COLO668 (cell line): ENCODE results near the gene GRID2.

Source experiments
- DNase-seq: peaks from one replicate; lab custom pipeline; 2025; ENCODE audit not compliant: unreplicated experiment; lab: John Stamatoyannopoulos, UW

Gene GRID2

DNA sequence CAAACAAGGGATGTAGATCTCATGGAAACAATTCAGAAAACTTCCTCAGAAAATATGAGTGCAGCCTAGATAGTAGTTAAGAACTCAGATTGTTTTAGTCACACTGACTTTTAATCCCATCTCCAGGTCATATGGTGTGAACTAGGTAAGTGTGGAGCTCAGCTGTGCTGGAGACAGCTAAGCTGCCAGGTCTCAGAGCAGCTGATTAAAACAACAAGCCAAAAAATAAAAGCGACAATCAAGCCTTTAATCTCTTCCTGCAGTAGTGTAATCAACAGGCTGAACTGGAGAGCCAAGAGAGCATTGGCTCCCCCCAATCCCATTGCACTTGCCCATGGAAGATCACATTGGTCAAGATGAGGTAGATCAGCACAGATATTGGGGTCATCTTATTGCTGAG, 1426.5 kb downstream of the GRID2 start:
- DNase-seq = no peak

DNA sequence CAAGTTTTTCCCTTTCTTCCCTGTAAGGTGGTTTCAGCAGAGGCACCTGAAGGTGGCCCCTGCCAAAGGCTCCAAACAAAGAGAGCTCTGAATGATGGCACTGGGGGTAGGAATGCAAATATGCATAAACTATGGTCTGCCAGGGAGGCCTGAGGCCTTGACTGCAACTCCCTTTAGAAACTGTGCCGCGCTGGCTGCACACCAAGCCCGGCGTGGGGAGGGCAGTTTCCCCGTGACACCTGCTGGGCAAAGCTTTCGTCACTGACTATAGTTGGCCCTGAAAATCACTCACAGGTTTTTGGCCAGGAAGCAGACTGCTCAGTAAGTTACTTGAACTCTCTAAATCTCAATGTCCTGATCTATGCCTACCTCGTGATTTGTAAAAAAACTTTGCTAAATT, 1427.0 kb downstream of the GRID2 start:
- no peak for DNase-seq

GRCh38 chr4:93731456-93731855, 1427.7 kb downstream of the GRID2 start:
- DNase-seq = no peak

GRCh38 chr4:93732509-93732908, 1428.7 kb downstream of the GRID2 start:
- no peak for DNase-seq

DNA sequence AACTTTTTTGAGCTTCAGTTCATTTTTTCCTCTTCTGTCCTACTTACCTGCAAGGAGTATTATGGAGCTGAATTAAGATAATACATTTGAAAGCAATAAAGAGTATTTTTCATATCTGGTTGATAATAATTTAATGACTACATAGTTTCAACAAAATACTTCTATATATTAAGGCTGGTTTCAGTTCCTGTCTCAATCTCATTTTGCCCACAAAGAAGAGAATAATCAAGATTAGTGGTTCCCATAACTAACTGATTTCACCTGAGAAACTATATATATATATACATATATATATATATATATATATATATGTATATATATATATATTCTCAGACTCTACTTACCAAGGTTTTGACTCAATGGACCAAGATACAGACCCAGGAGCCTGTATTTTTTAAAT, 1437.1 kb downstream of the GRID2 start:
- no peak for DNase-seq

GRCh38 chr4:93743022-93743421, 1439.3 kb downstream of the GRID2 start:
- DNase-seq = no peak

- no peak for DNase-seq
These were observed 1439.9 kb downstream of the GRID2 start for GRCh38 chr4:93743635-93744034.

- no peak for DNase-seq
These were observed 1441.2 kb downstream of the GRID2 start for GRCh38 chr4:93744961-93745360.

DNA sequence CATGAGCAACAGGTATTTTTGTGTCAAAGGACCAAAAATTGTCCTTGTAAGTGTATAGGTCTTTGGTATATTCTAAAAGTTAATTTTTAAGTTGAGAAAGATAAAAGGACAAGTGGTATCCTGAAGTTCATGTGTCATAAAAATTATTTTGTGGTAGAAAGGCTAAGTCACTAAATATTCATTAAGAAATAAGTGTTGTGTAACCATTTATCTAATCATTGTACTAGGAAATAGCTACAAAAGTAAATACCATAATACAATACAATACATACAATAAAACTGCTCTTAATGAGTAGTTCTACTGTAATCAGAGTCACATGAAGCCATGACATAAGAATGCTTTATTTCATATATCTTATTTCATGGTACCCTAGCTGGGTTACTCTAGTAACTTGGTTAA, 1442.3 kb downstream of the GRID2 start:
- DNase-seq = no peak

- DNase-seq = no peak
These were observed 1443.5 kb downstream of the GRID2 start for GRCh38 chr4:93747220-93747619.

DNA sequence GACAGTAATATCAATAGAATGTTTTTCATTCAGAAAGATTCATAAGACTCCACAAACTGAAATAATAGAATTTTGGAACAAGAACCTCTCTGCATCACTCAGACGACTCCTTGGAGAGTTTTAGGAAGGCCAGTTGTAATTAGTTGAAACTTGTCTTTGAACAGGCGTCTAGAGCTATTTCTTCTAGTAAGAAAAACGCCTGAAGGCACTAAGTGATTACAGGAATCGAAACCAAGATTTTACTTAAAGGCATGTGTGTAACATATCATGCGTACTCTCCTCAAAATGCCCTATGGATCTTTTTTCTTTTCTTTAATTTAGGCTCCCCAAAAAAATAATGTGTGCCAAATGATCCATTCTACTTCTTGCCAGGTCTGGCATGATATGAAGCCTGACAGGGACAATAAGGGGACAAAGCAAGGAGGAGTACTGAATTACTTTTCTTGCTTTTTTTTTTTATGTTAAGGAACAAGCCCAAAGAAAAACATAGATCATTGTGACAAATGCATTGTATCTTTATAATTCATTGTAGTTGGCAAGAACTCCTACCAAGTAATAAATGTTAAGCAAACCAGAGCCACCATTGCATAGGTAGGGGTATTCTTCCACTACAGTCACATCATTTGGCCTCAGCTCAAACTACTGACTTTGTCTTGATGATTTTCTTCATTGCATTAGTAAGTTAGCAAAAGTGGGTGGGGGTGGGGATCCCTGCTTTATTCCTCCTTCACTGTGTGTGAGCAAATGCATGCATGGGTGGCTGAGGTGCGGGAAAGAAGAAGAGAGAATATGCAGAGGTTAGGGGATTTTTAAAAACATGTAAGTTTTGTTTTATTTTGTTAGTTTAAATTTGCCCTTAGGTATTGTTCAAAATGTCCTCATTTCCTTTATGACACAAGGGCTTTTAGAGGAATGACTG, 1444.9 kb downstream of the GRID2 start:
- DNase-seq = no peak

DNA sequence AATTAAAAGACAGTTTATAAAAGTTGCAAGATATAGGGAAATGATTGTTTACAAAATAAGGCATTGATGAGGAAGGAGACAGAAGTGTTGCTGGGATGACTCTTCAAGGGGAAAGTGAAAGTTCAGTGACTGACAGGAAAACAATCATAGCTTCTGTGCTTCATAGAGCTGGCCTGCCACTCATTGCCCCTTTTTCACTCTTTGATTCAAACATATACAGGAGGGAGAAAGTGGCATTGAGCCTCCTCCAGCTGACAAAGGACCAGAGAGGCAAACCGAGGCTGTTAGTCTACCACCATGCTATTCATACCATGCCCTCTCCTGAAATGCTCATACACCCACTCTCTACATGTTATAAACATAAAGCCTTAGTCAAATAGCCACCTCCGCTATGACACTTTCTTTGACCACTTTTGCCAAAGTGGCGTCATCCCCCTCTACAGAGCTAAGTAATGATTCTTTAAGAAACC, 1445.6 kb downstream of the GRID2 start:
- no peak for DNase-seq

DNA sequence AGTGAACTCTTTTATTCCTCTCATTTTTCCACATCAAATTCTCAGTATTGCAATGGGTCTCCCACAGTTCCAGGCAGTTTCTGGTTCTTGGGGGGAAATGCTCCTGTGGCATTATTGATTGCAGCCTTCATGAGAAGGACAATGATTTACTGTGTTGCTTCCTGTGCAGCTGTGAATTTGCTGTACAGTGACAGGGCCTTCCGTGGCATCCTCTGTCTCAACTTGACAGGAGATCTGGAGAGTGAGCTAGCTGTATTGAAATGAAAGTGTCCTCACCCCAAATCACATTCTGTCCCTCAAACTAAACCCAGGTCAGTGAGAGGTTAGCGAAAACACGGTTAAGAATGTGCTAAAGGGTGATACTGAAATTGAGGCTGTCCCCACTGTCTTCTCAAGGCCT, 1447.6 kb downstream of the GRID2 start:
- DNase-seq = no peak

DNA sequence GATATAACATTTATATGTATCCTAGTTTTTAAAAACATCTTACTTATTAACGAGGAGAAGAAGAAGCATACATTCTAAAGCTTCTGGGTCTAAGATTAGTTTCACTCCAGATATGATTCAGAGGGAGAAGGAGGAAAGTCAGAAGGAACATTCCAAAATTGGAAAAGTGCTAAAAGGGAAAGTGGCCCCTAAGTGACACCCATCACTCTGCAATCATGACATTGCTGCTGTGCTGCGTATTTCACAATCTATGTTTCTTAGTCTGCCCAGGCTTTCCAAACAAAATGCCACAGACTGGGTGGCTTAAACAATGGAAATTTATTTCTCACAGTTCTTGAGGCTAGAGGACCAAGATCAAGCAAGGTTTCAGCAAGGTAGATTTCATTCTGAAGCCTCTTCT, 1452.3 kb downstream of the GRID2 start:
- no peak for DNase-seq

DNA sequence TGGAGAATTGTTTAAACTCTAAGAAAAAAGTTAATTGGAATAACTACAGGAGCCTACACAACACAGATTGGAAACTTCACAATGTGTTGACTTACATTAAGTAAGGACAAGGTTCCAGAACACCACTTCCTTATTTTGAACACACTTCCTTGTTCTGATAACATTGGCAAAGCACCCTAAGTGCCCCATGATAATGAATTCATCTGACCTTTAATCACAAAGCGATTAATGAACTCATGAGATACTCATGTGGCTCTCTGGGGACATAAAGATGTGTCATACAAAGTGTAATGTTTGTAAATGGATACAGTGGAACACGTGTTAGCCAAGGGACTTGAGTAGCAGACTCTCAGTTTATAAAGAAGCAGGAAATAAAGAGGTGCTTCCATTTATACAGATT, 1455.7 kb downstream of the GRID2 start:
- DNase-seq = no peak

DNA sequence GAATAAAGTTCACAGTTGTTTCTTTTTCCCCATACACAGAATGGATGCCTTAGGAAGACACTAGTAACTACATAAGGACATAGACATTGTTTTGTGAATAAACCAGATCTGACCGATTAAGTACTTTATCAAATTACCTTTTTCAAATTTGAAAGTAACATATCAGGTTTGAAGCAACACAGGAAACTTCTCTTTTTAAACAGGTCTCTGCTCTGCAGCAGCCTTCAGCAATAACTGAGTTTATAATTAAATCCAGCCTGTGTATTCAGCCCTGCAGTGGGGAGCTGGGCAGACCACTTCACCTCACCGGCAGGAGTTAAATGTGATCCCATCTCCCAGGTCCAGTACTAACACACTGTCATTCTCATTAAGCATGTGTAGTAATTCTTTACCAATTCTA, 1456.5 kb downstream of the GRID2 start:
- no peak for DNase-seq

- no peak for DNase-seq
These were observed 1457.5 kb downstream of the GRID2 start for GRCh38 chr4:93761286-93761685.

DNA sequence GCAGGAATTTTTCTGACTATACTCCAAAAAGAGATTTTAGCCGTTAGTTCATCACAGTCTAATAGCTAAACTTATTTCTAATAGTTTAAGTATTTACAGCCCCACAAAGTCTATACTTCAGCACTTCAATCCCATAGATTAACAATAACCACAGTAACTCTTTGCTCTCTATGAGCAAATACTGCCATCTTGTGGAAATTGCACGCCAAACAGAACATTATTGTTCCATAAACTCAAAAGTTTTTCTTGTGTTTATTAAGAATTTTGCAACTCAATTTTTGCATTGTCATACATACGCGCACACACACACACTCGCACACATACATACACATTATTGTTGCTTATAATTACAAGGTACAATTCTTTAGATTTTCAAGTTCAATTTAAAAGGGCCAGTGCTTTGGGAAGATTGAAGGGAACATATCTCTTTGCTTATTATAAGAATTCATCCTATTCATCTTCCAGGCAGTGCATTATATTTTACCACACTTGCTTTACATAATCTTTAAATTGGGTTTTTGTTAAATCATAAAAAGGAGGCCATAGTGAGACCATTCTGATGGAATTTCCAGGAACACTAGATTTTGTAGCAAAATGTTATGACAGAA, 1461.0 kb downstream of the GRID2 start:
- peak; percentile 6 for DNase-seq

GRCh38 chr4:93767917-93768316, 1464.2 kb downstream of the GRID2 start:
- DNase-seq = no peak

DNA sequence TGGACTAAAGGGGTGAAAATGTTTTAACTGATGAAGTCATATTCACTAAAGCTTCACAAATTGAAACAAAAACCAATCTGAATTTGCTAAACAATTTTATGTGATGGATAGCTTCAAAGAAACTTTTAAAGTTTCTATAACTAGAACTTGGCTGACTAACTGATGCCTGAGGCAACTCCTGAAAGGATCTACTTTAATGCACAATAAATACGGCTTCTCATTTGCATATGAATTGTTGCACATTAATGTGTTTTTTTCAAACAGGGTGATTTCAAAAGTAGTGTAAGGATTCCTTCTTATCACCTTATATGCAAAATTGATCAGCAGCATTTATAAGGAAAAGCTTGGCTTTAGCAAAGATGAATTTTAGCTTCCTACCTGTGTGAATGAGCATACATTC, 1466.4 kb downstream of the GRID2 start:
- DNase-seq = no peak

DNA sequence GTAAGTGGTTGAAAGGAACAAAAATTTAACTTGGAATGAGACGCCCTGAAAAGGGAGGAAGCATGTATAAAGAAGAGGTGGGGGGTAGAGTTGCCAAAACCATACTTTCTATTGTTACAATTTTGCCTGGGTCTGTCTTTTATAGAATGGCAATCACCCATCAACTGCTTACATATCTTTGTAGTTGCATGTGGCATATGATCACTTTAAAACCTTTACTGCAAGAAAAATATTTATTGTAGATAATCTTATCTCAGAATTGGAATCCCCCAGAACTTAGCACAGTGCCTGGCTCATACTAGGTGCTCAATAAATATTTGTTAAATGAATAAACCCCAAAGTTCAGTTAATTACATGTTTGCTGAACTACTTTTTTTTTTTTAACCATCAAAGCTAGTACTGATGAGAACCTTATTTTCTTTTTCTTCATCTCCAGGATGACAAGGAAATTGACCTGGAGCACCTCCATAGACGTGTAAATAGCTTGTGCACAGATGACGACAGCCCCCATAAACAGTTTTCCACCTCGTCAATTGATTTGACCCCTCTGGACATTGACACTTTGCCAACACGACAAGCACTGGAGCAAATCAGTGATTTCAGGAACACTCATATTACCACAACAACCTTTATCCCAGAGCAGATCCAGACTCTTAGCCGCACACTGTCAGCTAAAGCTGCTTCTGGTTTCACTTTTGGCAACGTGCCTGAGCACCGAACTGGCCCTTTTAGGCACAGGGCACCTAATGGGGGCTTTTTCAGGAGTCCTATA, 1468.1 kb downstream of the GRID2 start:
- DNase-seq = no peak

DNA sequence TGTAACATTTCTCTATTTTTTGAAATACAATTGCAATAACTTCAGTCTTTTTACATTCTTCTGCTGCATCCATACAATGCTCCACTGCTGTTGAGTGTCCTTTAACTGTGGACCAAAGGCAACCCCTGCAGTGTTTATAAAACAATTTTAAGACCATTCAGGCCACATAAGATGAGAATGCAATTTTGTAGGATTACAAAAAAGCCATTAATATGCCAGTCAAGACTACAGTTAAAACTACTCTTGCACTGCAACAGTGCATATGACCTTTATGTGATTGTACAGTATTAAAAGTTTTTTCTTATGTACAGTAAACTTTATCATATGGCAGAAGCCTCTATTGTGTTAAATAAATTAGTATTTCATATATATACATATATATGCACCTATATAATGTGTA, 1469.1 kb downstream of the GRID2 start:
- no peak for DNase-seq
